Measurements from ENCODE around the gene RGS6. TPM values are rescaled to one million over a fixed set of nuclear protein-coding genes. Genes with fewer than 3 reads are reported as not detected.

Gene RGS6
- total RNA-seq, 1 donor from 2014 or later: 0.34 TPM

GRCh38 chr14:72547999-72548398, 615.8 kb downstream of the RGS6 start:
- Mint-ChIP-seq H3K27me3 (ENCODE audit: low read depth, unreplicated experiment) (peaks cover 14% of the 10 kb centered on the region), H3K27ac (ENCODE audit: unreplicated experiment) (no peak overlapping the region), H3K9me3 (ENCODE audit: unreplicated experiment) (peaks cover 2% of the 10 kb centered on the region), H3K36me3 (ENCODE audit: low read depth, unreplicated experiment) (no peaks in the 10 kb centered on the region), H3K4me1 (ENCODE audit: low read depth, unreplicated experiment) (peaks cover 25% of the 10 kb centered on the region), H3K4me3 (ENCODE audit: unreplicated experiment) (no peak overlapping the region)
- H3K9me3 ChIP-seq (ENCODE audit: insufficient read depth, low read depth, low read length): no peaks in the 10 kb centered on the region
- H4K20me1 ChIP-seq (ENCODE audit: insufficient read depth, low read length): no peaks in the 10 kb centered on the region
- no peak overlapping the region for H2AFZ ChIP-seq (ENCODE audit: low read depth, low read length)
- H3K9ac ChIP-seq (ENCODE audit: low read length): no peak overlapping the region
- FAIRE-seq (no peak), DNase-seq (ENCODE audit: low read depth) (no peak)
- H3K4me1 ChIP-seq (ENCODE audit: insufficient read depth, low read length): peaks cover 21% of the 10 kb centered on the region
- no peak overlapping the region for H3K27ac ChIP-seq (ENCODE audit: low read depth, low read length)
- TF ChIP-seq EZH2 (IDR thresholded peaks at IDR 0.05; ENCODE audit: insufficient read depth, low read length): no peak
- no peak for TF ChIP-seq CTCF (IDR thresholded peaks at IDR 0.05; ENCODE audit: insufficient read depth, low read depth, low read length)
- no peak overlapping the region for H3K4me2 ChIP-seq (ENCODE audit: low read length)
- H3K36me3 ChIP-seq (ENCODE audit: insufficient read depth, low read length): no peaks in the 10 kb centered on the region
- H3K79me2 ChIP-seq (ENCODE audit: insufficient read depth, low read length): no peaks in the 10 kb centered on the region
- H3K4me3 ChIP-seq (ENCODE audit: insufficient read depth, low read depth, low read length): no peak overlapping the region
- H3K27me3 ChIP-seq (ENCODE audit: insufficient read depth, low read length): no peaks in the 10 kb centered on the region

- H3K9me3 Mint-ChIP-seq (ENCODE audit: unreplicated experiment): peaks cover 2% of the 10 kb centered on the region
- H3K27me3 ChIP-seq (ENCODE audit: insufficient read depth, low read length): no peaks in the 10 kb centered on the region
- no peak overlapping the region for H3K4me3 ChIP-seq (ENCODE audit: insufficient read depth, low read depth, low read length)
- H3K79me2 ChIP-seq (ENCODE audit: insufficient read depth, low read length): no peaks in the 10 kb centered on the region
- TF ChIP-seq CTCF (IDR thresholded peaks at IDR 0.05; ENCODE audit: insufficient read depth, low read depth, low read length) (no peak), EZH2 (IDR thresholded peaks at IDR 0.05; ENCODE audit: insufficient read depth, low read length) (no peak)
- FAIRE-seq: no peak
- no peak overlapping the region for H3K27ac Mint-ChIP-seq (ENCODE audit: unreplicated experiment)
- H4K20me1 ChIP-seq (ENCODE audit: insufficient read depth, low read length): no peaks in the 10 kb centered on the region
- peaks cover 21% of the 10 kb centered on the region for H3K4me1 ChIP-seq (ENCODE audit: insufficient read depth, low read length)
- DNase-seq (ENCODE audit: low read depth): no peak
- no peak overlapping the region for H3K4me3 Mint-ChIP-seq (ENCODE audit: unreplicated experiment)
- no peak overlapping the region for H3K9ac ChIP-seq (ENCODE audit: low read length)
- no peaks in the 10 kb centered on the region for H3K36me3 ChIP-seq (ENCODE audit: insufficient read depth, low read length)
- H3K9me3 ChIP-seq (ENCODE audit: insufficient read depth, low read depth, low read length): no peaks in the 10 kb centered on the region
- H2AFZ ChIP-seq (ENCODE audit: low read depth, low read length): peak overlapping the region; percentile 17
- H3K27ac ChIP-seq (ENCODE audit: low read depth, low read length): no peak overlapping the region
- H3K36me3 Mint-ChIP-seq (ENCODE audit: low read depth, unreplicated experiment): no peaks in the 10 kb centered on the region
- peaks cover 24% of the 10 kb centered on the region for H3K27me3 Mint-ChIP-seq (ENCODE audit: low read depth, unreplicated experiment)
- H3K4me1 Mint-ChIP-seq (ENCODE audit: low read depth, unreplicated experiment): peaks cover 18% of the 10 kb centered on the region
- no peak overlapping the region for H3K4me2 ChIP-seq (ENCODE audit: low read length)
These were observed 616.8 kb downstream of the RGS6 start for GRCh38 chr14:72549026-72549425.

- Histone ChIP-seq H3K27ac (ENCODE audit: low read depth, low read length) (no peak overlapping the region), H3K4me3 (ENCODE audit: insufficient read depth, low read depth, low read length) (no peak overlapping the region), H3K79me2 (ENCODE audit: insufficient read depth, low read length) (no peaks in the 10 kb centered on the region), H3K4me1 (ENCODE audit: insufficient read depth, low read length) (peaks cover 17% of the 10 kb centered on the region), H3K9me3 (ENCODE audit: insufficient read depth, low read depth, low read length) (no peaks in the 10 kb centered on the region), H2AFZ (ENCODE audit: low read depth, low read length) (no peak overlapping the region), H3K4me2 (ENCODE audit: low read length) (no peak overlapping the region), H3K27me3 (ENCODE audit: insufficient read depth, low read length) (no peaks in the 10 kb centered on the region), H3K36me3 (ENCODE audit: insufficient read depth, low read length) (no peaks in the 10 kb centered on the region), H3K9ac (ENCODE audit: low read length) (no peak overlapping the region), H4K20me1 (ENCODE audit: insufficient read depth, low read length) (no peaks in the 10 kb centered on the region)
- no peak overlapping the region for H3K4me3 Mint-ChIP-seq (ENCODE audit: unreplicated experiment)
- DNase-seq (ENCODE audit: low read depth) (no peak), FAIRE-seq (no peak)
- no peak overlapping the region for H3K27ac Mint-ChIP-seq (ENCODE audit: unreplicated experiment)
- no peaks in the 10 kb centered on the region for H3K36me3 Mint-ChIP-seq (ENCODE audit: low read depth, unreplicated experiment)
- H3K27me3 Mint-ChIP-seq (ENCODE audit: low read depth, unreplicated experiment): peaks cover 29% of the 10 kb centered on the region
- peaks cover 4% of the 10 kb centered on the region for H3K9me3 Mint-ChIP-seq (ENCODE audit: unreplicated experiment)
- peaks cover 12% of the 10 kb centered on the region for H3K4me1 Mint-ChIP-seq (ENCODE audit: low read depth, unreplicated experiment)
- TF ChIP-seq CTCF (IDR thresholded peaks at IDR 0.05; ENCODE audit: insufficient read depth, low read depth, low read length) (no peak), EZH2 (IDR thresholded peaks at IDR 0.05; ENCODE audit: insufficient read depth, low read length) (no peak)
These were observed 617.6 kb downstream of the RGS6 start for GRCh38 chr14:72549854-72550253.

Measured in astrocyte (in vitro differentiated cells and primary cell).